HepG2 (cell line): ENCODE measurements around the gene FNDC10. TPM values are rescaled to one million over a fixed set of nuclear protein-coding genes. Genes with fewer than 3 reads are reported as not detected.

Experiments used
- ATF7 ChIP-seq, 2 experiments: fragments of 450-650 bp in 1 of 2; sonication (generic) in 1 of 2; formaldehyde crosslinking in 1 of 2; IDR thresholded peaks; 2 replicates each; pipeline versions ENCODE4 v1.4.0 to v1.6.1; 2016 to 2020; ENCODE audit warnings: antibody characterized with exemption in 1 of 2, mild to moderate bottlenecking in 1 of 2, missing genetic modification reagents in 1 of 2
- EHMT2 ChIP-seq: fragments of 200-600 bp; sonication (generic); IDR thresholded peaks from 2 replicates; pipeline ENCODE4 v1.7.0; 2017; ENCODE audit warnings: antibody characterized with exemption, low read depth, low read length, borderline replicate concordance
- HDAC1 ChIP-seq: sonication (generic); formaldehyde crosslinking; IDR thresholded peaks from 2 replicates; pipeline ENCODE4 v1.5.1; 2020; ENCODE audit warnings: mild to moderate bottlenecking, missing genetic modification reagents
- JDP2 ChIP-seq: sonication (generic); formaldehyde crosslinking; IDR thresholded peaks from 2 replicates; pipeline ENCODE4 v1.8.1; 2022; ENCODE audit warnings: missing genetic modification reagents, borderline replicate concordance
- MEIS2 ChIP-seq: sonication (generic); formaldehyde crosslinking; IDR thresholded peaks from 2 replicates; pipeline ENCODE4 v1.9.0; 2021; ENCODE audit warnings: mild to moderate bottlenecking, missing genetic modification reagents
- NFYB ChIP-seq: sonication (generic); formaldehyde crosslinking; IDR thresholded peaks from 2 replicates; pipeline ENCODE4 v1.4.0; 2020; ENCODE audit warnings: missing genetic modification reagents
- NR1H2 ChIP-seq: sonication (generic); formaldehyde crosslinking; IDR thresholded peaks from 2 replicates; pipeline ENCODE4 v1.8.1; 2022; ENCODE audit warnings: low read depth, missing genetic modification reagents, borderline replicate concordance
- SALL2 ChIP-seq: sonication (generic); formaldehyde crosslinking; IDR thresholded peaks from 2 replicates; pipeline ENCODE4 v1.8.1; 2023; ENCODE audit warnings: mild to moderate bottlenecking, missing genetic modification reagents, inconsistent platforms
- STAG1 ChIP-seq: sonication (generic); formaldehyde crosslinking; IDR thresholded peaks from 2 replicates; pipeline ENCODE4 v1.4.0; 2020; ENCODE audit warnings: missing genetic modification reagents
- TAF1 ChIP-seq: sonication (generic); formaldehyde crosslinking; IDR thresholded peaks from 2 replicates; pipeline ENCODE4 v1.4.0; 2020; ENCODE audit warnings: missing genetic modification reagents
- TAF15 ChIP-seq: fragments of 200-400 bp; formaldehyde crosslinking; IDR thresholded peaks from one replicate; pipeline ENCODE4 v1.6.1; 2018; ENCODE audit warnings: mild to moderate bottlenecking, low read depth, low read length; ENCODE audit not compliant: poor library complexity, severe bottlenecking
- TEAD3 ChIP-seq: optimal IDR thresholded peaks from 2 replicates; pipeline ENCODE3; 2016; ENCODE audit warnings: borderline replicate concordance
- THRA ChIP-seq: sonication (generic); formaldehyde crosslinking; IDR thresholded peaks from 2 replicates; pipeline ENCODE4 v1.4.0; 2020; ENCODE audit warnings: missing genetic modification reagents, borderline replicate concordance
- ZBTB2 ChIP-seq: sonication (generic); formaldehyde crosslinking; IDR thresholded peaks from 2 replicates; pipeline ENCODE4 v1.8.0; 2022; ENCODE audit warnings: low read depth, missing genetic modification reagents
- ZMYM4 ChIP-seq: sonication (generic); formaldehyde crosslinking; IDR thresholded peaks from 2 replicates; pipeline ENCODE4 v1.8.1; 2023; ENCODE audit warnings: mild to moderate bottlenecking, missing genetic modification reagents
- ZNF143 ChIP-seq: sonication (generic); formaldehyde crosslinking; IDR thresholded peaks from 2 replicates; pipeline ENCODE4 v1.4.0; 2020; ENCODE audit warnings: missing genetic modification reagents
- ZNF160 ChIP-seq: sonication (generic); formaldehyde crosslinking; IDR thresholded peaks from 2 replicates; pipeline ENCODE4 v1.8.0; 2022; ENCODE audit warnings: mild to moderate bottlenecking, inconsistent platforms, missing genetic modification reagents
- ZNF274 ChIP-seq: sonication (generic); formaldehyde crosslinking; IDR thresholded peaks from 2 replicates; pipeline ENCODE4 v1.5.1; 2020; ENCODE audit warnings: mild to moderate bottlenecking, missing genetic modification reagents
- ZNF333 ChIP-seq: sonication (generic); formaldehyde crosslinking; IDR thresholded peaks from 2 replicates; pipeline ENCODE4 v1.4.0; 2020; ENCODE audit warnings: mild to moderate bottlenecking, missing genetic modification reagents, borderline replicate concordance
- ZNF362 ChIP-seq: sonication (generic); formaldehyde crosslinking; IDR thresholded peaks from 2 replicates; pipeline ENCODE4 v1.4.0; 2020; ENCODE audit warnings: missing genetic modification reagents, mild to moderate bottlenecking, borderline replicate concordance
- ZNF501 ChIP-seq: sonication (generic); formaldehyde crosslinking; IDR thresholded peaks from 2 replicates; pipeline ENCODE4 v1.5.1; 2020; ENCODE audit warnings: mild to moderate bottlenecking, moderate library complexity, missing genetic modification reagents
- ZNF773 ChIP-seq: sonication (generic); formaldehyde crosslinking; IDR thresholded peaks from 2 replicates; pipeline ENCODE4 v1.4.0; 2020; ENCODE audit warnings: missing genetic modification reagents, borderline replicate concordance
- ZNF788 ChIP-seq: sonication (generic); formaldehyde crosslinking; IDR thresholded peaks from 2 replicates; pipeline ENCODE4 v1.5.0; 2020; ENCODE audit warnings: mild to moderate bottlenecking, missing genetic modification reagents, borderline replicate concordance
- polyA plus RNA-seq, 8 experiments: library from polyadenylated mRNA; depleted of rRNA in 3 of 8; stranded (reverse) in 7 of 8; unstranded in 1 of 8; fragments of >200 nt; fragmentation: Illumina TruSeq in 4 of 8; extraction: Trizol in 4 of 8; gene quantifications; 2 replicates each; pipeline versions ENCODE4 v1.2.1 to v1.2.3, GENCODE V29; 2011 to 2016; ENCODE audit warnings: low read depth in 4 of 8, missing spikeins in 1 of 8, mixed read lengths in 1 of 8; ENCODE audit not compliant: insufficient read depth in 1 of 8
- total RNA-seq, 5 experiments: library from RNA; depleted of rRNA; stranded (reverse); fragments of >200 nt; fragmentation: Illumina TruSeq; extraction: Trizol; gene quantifications; 2 replicates each; pipeline ENCODE4 v1.2.3, GENCODE V29; 2016; ENCODE audit warnings: low read depth in 1 of 5
- TF ChIP-seq, protein P1 (sequence below): sonication (generic); formaldehyde crosslinking; IDR thresholded peaks from 2 replicates; pipeline ENCODE4 v1.5.1; 2020; ENCODE audit warnings: mild to moderate bottlenecking, missing genetic modification reagents, moderate library complexity

The FNDC10 gene
- total and polyA plus RNA-seq, 2 of the 13 experiments (the other 11 are each of a cell fraction or from before 2014, with no cell fraction given), result 2.2 to 2.5 TPM

DNA sequence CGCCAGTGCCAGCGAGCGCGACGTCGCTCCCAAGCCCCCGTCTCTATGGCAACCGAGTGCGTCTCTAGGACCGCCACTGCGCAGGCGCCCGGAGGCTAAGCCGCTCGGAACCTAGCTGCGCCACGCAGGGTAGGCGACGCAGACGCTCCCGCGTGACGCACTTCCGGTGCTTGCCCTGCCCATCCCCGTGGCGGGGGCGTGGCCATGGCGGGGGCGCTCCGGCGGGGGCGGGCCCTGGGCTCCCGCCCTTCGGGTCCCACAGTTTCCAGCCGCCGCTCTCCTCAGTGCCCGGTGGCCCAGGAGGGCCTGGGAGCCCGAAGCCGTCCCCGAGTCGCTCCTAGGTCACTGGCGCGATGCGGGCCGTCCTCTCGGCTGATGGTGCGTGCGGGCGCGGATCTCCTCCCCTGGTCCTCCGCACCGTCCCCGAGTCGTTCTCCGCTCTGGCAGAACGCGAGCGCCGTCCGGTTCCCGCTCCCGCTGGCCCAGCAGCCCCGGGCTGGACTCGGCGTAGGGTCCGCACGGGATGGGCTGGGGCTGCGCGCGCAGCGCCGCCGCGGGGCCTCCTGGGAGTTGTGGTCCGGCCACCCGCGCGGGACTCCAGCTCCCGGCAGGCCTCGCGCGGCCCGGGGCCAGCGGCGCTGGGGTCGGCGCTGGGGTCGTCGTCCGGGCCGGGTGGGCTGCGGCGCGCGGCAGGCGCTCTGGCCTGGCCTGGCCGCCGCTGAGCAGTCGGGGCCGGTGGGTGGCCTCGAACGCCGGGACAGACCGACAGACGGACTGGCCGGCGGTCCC is 15.5 kb upstream of the FNDC10 start, which contains the start of gene MIB2 (continued):
- TF ChIP-seq NR1H2, result no peak
- TF ChIP-seq ZBTB2 (CRISPR knock-in tag), result peak; percentile 95
- 0 out of 2 replicates have a peak, but pooled peaks have one; percentile 38 for TF ChIP-seq MEIS2 (CRISPR knock-in tag)
- TF ChIP-seq ZNF773 (CRISPR knock-in tag), result 0 out of 2 replicates have a peak, but pooled peaks have one; percentile 79
- TF ChIP-seq ZNF362 (CRISPR knock-in tag), result peak; percentile 31; the same call in 1 of the 2 replicates
- TF ChIP-seq ZNF274 (CRISPR knock-in tag), result no peak
- peak; percentile 93 for TF ChIP-seq TAF1
- peak; percentile 66 for TF ChIP-seq ZNF788 (CRISPR knock-in tag)
- TF ChIP-seq HDAC1 (CRISPR knock-in tag), result peak; percentile 70
- TF ChIP-seq TAF15, result peak; percentile 34
- TF ChIP-seq NFYB (CRISPR knock-in tag), result peak; percentile 55
- TF ChIP-seq, protein P1, sequence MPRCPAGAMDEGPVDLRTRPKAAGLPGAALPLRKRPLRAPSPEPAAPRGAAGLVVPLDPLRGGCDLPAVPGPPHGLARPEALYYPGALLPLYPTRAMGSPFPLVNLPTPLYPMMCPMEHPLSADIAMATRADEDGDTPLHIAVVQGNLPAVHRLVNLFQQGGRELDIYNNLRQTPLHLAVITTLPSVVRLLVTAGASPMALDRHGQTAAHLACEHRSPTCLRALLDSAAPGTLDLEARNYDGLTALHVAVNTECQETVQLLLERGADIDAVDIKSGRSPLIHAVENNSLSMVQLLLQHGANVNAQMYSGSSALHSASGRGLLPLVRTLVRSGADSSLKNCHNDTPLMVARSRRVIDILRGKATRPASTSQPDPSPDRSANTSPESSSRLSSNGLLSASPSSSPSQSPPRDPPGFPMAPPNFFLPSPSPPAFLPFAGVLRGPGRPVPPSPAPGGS, result 0 out of 2 replicates have a peak, but pooled peaks have one; percentile 73
- no peak for TF ChIP-seq TEAD3 (CRISPR knock-in tag)
- no peak for TF ChIP-seq JDP2
- peak; percentile 59; the same call in 1 of the 2 replicates for TF ChIP-seq ZMYM4
- TF ChIP-seq SALL2 (CRISPR knock-in tag), result peak; percentile 71; the same call in 1 of the 2 replicates
- TF ChIP-seq ZNF160, result peak; percentile 68; the same call in 1 of the 2 replicates
- peak; percentile 67; the same call in 1 of the 2 replicates for TF ChIP-seq ZNF333 (CRISPR knock-in tag)
- TF ChIP-seq STAG1 (CRISPR knock-in tag), result no peak; the same call in 1 of the 2 replicates
- no peak for TF ChIP-seq ATF7 (IDR thresholded peaks at IDR 0.05)
- 0 out of 2 replicates have a peak, but pooled peaks have one; percentile 57 for TF ChIP-seq ATF7 (CRISPR knock-in tag; IDR thresholded peaks at IDR 0.05)
- peak; percentile 68 for TF ChIP-seq ZNF501 (CRISPR knock-in tag)
- no peak for TF ChIP-seq EHMT2
- peak; percentile 90 for TF ChIP-seq ZNF143 (CRISPR knock-in tag)
- no peak; the same call in 1 of the 2 replicates for TF ChIP-seq THRA
